HG02973 (cell line): ENCODE data around the gene CARS2.
"Not testable (repeated sequence)": the region's sequence is repeated elsewhere in the genome, so short reads cannot be mapped to it uniquely, and the experiment has no call there.

ENCODE experiments used
- ATAC-seq: cut with Tn5 transposase; IDR thresholded peaks from one replicate; pipeline ENCODE4 v1.9.1; 2021; ENCODE audit warnings: moderate library complexity; ENCODE audit not compliant: unreplicated experiment

The CARS2 gene

GRCh38 chr13:110706570-110707372 is 855 bp upstream of the CARS2 start:
- ATAC-seq = no peak

- ATAC-seq = no peak
Measured at GRCh38 chr13:110705356-110705825, 525 bp downstream of the CARS2 start.

GRCh38 chr13:110702591-110703526 is 3.1 kb downstream of the CARS2 start:
- no peak for ATAC-seq

GRCh38 chr13:110702089-110702488 is 3.8 kb downstream of the CARS2 start:
- ATAC-seq = no peak

- not testable (repeated sequence) for ATAC-seq
Measured at GRCh38 chr13:110701061-110701460, 4.9 kb downstream of the CARS2 start.

GRCh38 chr13:110700641-110701040 is 5.3 kb downstream of the CARS2 start:
- ATAC-seq = no peak

- no peak for ATAC-seq
Measured at GRCh38 chr13:110700186-110700585, 5.7 kb downstream of the CARS2 start.

- ATAC-seq = no peak
Measured at GRCh38 chr13:110699148-110700145, 6.5 kb downstream of the CARS2 start.

GRCh38 chr13:110698689-110699088 is 7.2 kb downstream of the CARS2 start:
- ATAC-seq = no peak

GRCh38 chr13:110697842-110698241 is 8.1 kb downstream of the CARS2 start:
- no peak for ATAC-seq

GRCh38 chr13:110696776-110697175 is 9.1 kb downstream of the CARS2 start:
- ATAC-seq = no peak

GRCh38 chr13:110695774-110696173 is 10.1 kb downstream of the CARS2 start:
- not testable (repeated sequence) for ATAC-seq

- ATAC-seq = no peak
Measured at GRCh38 chr13:110690516-110690915, 15.4 kb downstream of the CARS2 start.

GRCh38 chr13:110689711-110690110 is 16.2 kb downstream of the CARS2 start:
- ATAC-seq = no peak

GRCh38 chr13:110689041-110689440 is 16.9 kb downstream of the CARS2 start:
- ATAC-seq = no peak

- ATAC-seq = no peak
Measured at GRCh38 chr13:110687736-110688135, 18.2 kb downstream of the CARS2 start.

GRCh38 chr13:110685305-110686020 is 20.5 kb downstream of the CARS2 start:
- no peak for ATAC-seq

- no peak for ATAC-seq
Measured at GRCh38 chr13:110684388-110685056, 21.4 kb downstream of the CARS2 start.

GRCh38 chr13:110683921-110684320 is 22.0 kb downstream of the CARS2 start:
- no peak for ATAC-seq
